ENCODE results near the gene ABCB1.

- TF ChIP-seq, protein P1, sequence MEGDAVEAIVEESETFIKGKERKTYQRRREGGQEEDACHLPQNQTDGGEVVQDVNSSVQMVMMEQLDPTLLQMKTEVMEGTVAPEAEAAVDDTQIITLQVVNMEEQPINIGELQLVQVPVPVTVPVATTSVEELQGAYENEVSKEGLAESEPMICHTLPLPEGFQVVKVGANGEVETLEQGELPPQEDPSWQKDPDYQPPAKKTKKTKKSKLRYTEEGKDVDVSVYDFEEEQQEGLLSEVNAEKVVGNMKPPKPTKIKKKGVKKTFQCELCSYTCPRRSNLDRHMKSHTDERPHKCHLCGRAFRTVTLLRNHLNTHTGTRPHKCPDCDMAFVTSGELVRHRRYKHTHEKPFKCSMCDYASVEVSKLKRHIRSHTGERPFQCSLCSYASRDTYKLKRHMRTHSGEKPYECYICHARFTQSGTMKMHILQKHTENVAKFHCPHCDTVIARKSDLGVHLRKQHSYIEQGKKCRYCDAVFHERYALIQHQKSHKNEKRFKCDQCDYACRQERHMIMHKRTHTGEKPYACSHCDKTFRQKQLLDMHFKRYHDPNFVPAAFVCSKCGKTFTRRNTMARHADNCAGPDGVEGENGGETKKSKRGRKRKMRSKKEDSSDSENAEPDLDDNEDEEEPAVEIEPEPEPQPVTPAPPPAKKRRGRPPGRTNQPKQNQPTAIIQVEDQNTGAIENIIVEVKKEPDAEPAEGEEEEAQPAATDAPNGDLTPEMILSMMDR (conservative IDR thresholded peaks at IDR 0.05) = no peak
- no peak for TF ChIP-seq ZFX (IDR thresholded peaks at IDR 0.05)
Observed at GRCh38 chr7:87538052-87538451, 62.6 kb downstream of the ABCB1 start.

All from C4-2B (cell line).